ENCODE measurements around the gene SLC10A4.

Gene SLC10A4

GRCh38 chr4:48489683-48490011 is 6.5 kb downstream of the SLC10A4 start:
- DNase-seq, result no peak

- DNase-seq, result peak; percentile 69
Observed at GRCh38 chr4:48490012-48490679, 7.0 kb downstream of the SLC10A4 start, which contains the start of gene ZAR1. TSS of gene ZAR1 (plus strand) at chr4:48490252. CDS start at chr4:48490292, 40 bp downstream.

- peak; percentile 58 for DNase-seq
Observed at GRCh38 chr4:48490680-48491513, 7.8 kb downstream of the SLC10A4 start.

GRCh38 chr4:48491514-48492176 is 8.5 kb downstream of the SLC10A4 start:
- DNase-seq, result no peak

GRCh38 chr4:48493452-48494100 is 10.4 kb downstream of the SLC10A4 start:
- DNase-seq, result no peak

- DNase-seq, result no peak
Observed at GRCh38 chr4:48495941-48496340, 12.8 kb downstream of the SLC10A4 start.

- no peak for DNase-seq
Observed at GRCh38 chr4:48498895-48499294, 15.8 kb downstream of the SLC10A4 start.

- no peak for DNase-seq
Observed at GRCh38 chr4:48499551-48500066, 16.5 kb downstream of the SLC10A4 start.

- DNase-seq, result no peak
Observed at GRCh38 chr4:48503233-48504025, 20.3 kb downstream of the SLC10A4 start.

GRCh38 chr4:48504026-48504330 is 20.8 kb downstream of the SLC10A4 start:
- DNase-seq, result no peak

GRCh38 chr4:48504352-48504751 is 21.2 kb downstream of the SLC10A4 start:
- DNase-seq, result no peak

GRCh38 chr4:48506716-48507115 is 23.6 kb downstream of the SLC10A4 start:
- DNase-seq, result no peak

GRCh38 chr4:48509543-48509942 is 26.4 kb downstream of the SLC10A4 start:
- DNase-seq, result no peak

GRCh38 chr4:48518143-48518542 is 35.0 kb downstream of the SLC10A4 start:
- DNase-seq, result no peak

- DNase-seq, result no peak
Observed at GRCh38 chr4:48526406-48526805, 43.3 kb downstream of the SLC10A4 start.

- no peak for DNase-seq
Observed at GRCh38 chr4:48538358-48538757, 55.2 kb downstream of the SLC10A4 start.

Measured in right kidney (tissue), 1 donor.